Activated T-helper 1 cell treated with anti-CD3 and anti-CD28 coated beads, Interleukin-12 subunit alpha, Interleukin-12 subunit beta, Interleukin-2, Interleukin-4 antibody, amounts not matched to agents 30 ng/mL and 10 ng/mL and 1 ng/mL, durations not matched to agents 14 hours and 24 hours and 36 hours (primary cell): ENCODE measurements around the gene DOCK4. TPM values are rescaled to one million over a fixed set of nuclear protein-coding genes. Genes with fewer than 3 reads are reported as not detected.
"Not testable (repeated sequence)": the region's sequence is repeated elsewhere in the genome, so short reads cannot be mapped to it uniquely, and the experiment has no call there.

Experiments used
- DNase-seq: peaks from one replicate; pipeline ENCODE4 v3.0.0; 2021; ENCODE audit warnings: low spot score
- H3K27ac Mint-ChIP-seq: one replicate; pipeline ENCODE4 v1.8.0; 2021; ENCODE audit warnings: mild to moderate bottlenecking, mixed read lengths
- H3K27me3 Mint-ChIP-seq: one replicate; pipeline ENCODE4 v1.8.0; 2022; ENCODE audit warnings: mild to moderate bottlenecking, moderate library complexity, mixed read lengths; ENCODE audit not compliant: insufficient read depth
- H3K36me3 Mint-ChIP-seq: one replicate; pipeline ENCODE4 v1.8.0; 2021; ENCODE audit warnings: low read depth, mixed read lengths
- H3K4me1 Mint-ChIP-seq: one replicate; pipeline ENCODE4 v1.8.0; 2021; ENCODE audit warnings: low read depth, mixed read lengths
- H3K4me3 Mint-ChIP-seq: one replicate; pipeline ENCODE4 v1.8.0; 2021; ENCODE audit warnings: mild to moderate bottlenecking, moderate library complexity, mixed read lengths
- H3K9me3 Mint-ChIP-seq: one replicate; pipeline ENCODE4 v1.8.0; 2021; ENCODE audit warnings: mixed read lengths
- intact Hi-C: fragments of 100-400 bp; cut with micrococcal nuclease; formaldehyde crosslinking; loops from one replicate; pipeline ENCODE4 v1.15.1; 2024
- total RNA-seq: library from RNA; stranded (reverse); gene quantifications from 2 replicates; pipeline ENCODE4 v1.2.3, GENCODE V29; 2022

The DOCK4 gene
- total RNA-seq, 1 donor from 2014 or later: 0.31 TPM

GRCh38 chr7:112128461-112129425 is 77.5 kb downstream of the DOCK4 start:
- H3K4me1 Mint-ChIP-seq, H3K27me3 Mint-ChIP-seq, H3K36me3 Mint-ChIP-seq, H3K27ac Mint-ChIP-seq, DNase-seq, H3K4me3 Mint-ChIP-seq, H3K9me3 Mint-ChIP-seq, intact Hi-C loops: not testable (repeated sequence)

- H3K27me3 Mint-ChIP-seq, H3K9me3 Mint-ChIP-seq, intact Hi-C loops, H3K4me1 Mint-ChIP-seq, H3K36me3 Mint-ChIP-seq, DNase-seq, H3K4me3 Mint-ChIP-seq, H3K27ac Mint-ChIP-seq: not testable (repeated sequence)
Observed at GRCh38 chr7:112128041-112128440, 78.2 kb downstream of the DOCK4 start.

DNA sequence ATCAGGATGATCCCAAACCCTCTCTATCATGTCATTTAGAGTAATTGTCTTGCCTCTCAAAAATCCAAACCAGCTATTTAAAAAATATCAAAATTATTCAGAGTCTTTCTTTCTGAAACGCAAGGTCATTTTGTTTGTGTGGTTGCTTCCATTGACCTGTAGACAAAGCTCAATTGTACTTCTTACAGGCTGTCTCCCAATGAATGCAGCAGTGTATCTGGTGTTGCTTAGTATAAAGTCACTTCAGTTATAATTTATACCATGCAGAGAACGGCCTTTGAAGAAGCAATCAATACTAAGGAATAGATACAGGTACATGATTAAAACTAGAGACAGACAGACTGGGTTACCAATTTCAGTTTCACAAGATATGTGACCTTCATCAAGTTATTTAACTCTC is 80.9 kb downstream of the DOCK4 start:
- H3K9me3 Mint-ChIP-seq: no peaks in the 10 kb centered on the region
- no peak overlapping the region for H3K27ac Mint-ChIP-seq
- no peak for DNase-seq
- H3K4me3 Mint-ChIP-seq: no peak overlapping the region
- no peaks in the 10 kb centered on the region for H3K27me3 Mint-ChIP-seq
- intact Hi-C loops: no loop called here
- no peaks in the 10 kb centered on the region for H3K4me1 Mint-ChIP-seq
- no peaks in the 10 kb centered on the region for H3K36me3 Mint-ChIP-seq

DNA sequence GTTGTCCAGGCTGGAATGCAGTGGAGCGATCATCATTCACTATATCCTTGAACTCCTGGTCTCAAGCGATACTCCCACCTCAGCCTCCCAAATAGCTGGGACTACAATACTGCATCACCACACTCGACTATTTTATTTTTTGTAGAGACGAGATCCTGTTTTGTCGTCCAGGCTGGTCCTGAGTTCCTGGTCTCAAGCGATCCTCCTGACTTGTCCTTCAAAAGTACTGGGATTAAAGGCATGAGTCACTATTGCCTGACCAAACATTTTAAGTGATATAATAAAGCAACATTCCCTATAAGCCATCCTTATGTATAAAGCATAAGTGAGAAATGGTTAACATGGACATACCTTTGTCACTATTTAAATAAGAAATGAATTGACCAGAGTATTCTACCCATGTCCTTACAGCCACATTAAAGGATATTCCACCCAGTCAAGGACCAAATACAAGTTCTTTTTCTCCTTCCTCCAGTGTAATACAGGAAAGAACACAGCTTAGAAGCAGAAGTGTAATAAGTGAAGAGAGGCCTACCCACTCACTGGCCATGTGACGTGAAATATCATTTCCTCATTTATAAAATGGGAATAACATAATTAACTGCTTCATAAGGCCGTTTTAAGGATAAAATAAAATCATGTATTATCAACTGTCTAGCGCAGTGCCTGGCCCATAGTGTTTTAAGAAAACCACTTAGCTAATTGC is 82.0 kb downstream of the DOCK4 start:
- no peaks in the 10 kb centered on the region for H3K27me3 Mint-ChIP-seq
- no peak for DNase-seq
- no peak overlapping the region for H3K4me3 Mint-ChIP-seq
- no peaks in the 10 kb centered on the region for H3K9me3 Mint-ChIP-seq
- no peaks in the 10 kb centered on the region for H3K4me1 Mint-ChIP-seq
- H3K36me3 Mint-ChIP-seq: no peaks in the 10 kb centered on the region
- intact Hi-C loops: no loop called here
- no peak overlapping the region for H3K27ac Mint-ChIP-seq

DNA sequence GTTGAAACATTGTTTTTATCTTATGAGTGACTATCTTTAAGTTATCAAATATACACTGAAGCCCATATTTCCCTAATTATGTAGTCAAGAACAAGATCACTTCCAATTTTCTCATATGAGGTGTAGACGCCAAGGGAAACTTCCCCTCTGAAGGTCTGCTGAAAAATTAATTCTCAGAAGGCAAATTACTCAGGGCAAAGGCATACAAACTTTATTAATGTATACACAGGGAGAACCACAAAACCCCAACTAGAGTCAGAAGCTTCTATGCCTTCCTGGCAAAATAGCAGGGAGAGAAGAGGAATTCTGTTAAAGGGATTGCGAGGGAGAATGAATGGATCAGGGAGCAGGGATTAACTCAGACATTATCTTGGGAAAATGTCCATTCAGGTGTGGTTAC is 83.4 kb downstream of the DOCK4 start:
- no peak overlapping the region for H3K4me3 Mint-ChIP-seq
- no peaks in the 10 kb centered on the region for H3K36me3 Mint-ChIP-seq
- no peaks in the 10 kb centered on the region for H3K27me3 Mint-ChIP-seq
- no peaks in the 10 kb centered on the region for H3K4me1 Mint-ChIP-seq
- intact Hi-C loops: no loop called here
- no peak for DNase-seq
- no peak overlapping the region for H3K27ac Mint-ChIP-seq
- no peaks in the 10 kb centered on the region for H3K9me3 Mint-ChIP-seq

DNA sequence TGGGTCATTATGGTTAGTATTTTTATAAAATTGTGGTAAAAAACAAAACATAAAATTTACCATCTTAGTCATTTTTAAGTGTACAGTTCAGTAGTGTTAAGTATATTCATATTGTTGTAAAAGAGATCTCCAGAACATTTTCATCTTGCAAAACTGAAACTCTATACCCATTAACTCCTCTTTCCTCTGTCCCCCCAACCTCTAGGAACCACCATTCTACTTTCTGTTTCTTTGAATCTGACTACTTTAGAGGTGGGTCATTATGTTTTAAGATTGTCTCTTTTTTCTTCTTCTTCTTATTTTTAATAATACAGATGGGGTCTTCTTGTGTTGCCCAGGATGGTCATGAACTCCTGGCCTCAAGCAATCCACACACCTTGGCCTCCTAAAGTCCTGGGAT is 84.1 kb downstream of the DOCK4 start:
- intact Hi-C loops: no loop called here
- no peak overlapping the region for H3K4me3 Mint-ChIP-seq
- no peaks in the 10 kb centered on the region for H3K4me1 Mint-ChIP-seq
- H3K36me3 Mint-ChIP-seq: no peaks in the 10 kb centered on the region
- H3K27ac Mint-ChIP-seq: no peak overlapping the region
- H3K9me3 Mint-ChIP-seq: no peaks in the 10 kb centered on the region
- H3K27me3 Mint-ChIP-seq: no peaks in the 10 kb centered on the region
- no peak for DNase-seq

DNA sequence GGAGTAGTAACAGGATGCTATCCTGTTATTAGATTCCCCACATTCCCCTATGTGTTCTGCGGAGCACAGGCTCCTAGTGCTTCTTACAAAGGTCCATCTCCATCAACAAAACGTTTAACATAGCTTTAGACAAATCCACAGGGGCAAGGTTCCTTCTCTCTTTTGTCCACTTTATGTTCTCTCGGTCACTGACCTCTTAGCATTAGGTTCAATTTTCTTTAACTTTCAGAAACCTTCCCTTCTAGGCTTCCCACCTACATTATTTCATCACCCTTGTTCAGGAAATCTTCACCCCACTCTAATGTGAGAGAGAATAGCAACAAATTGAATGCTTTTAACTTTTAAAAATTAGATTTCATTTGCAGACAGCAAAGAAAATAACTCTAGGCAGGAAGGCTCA is 84.9 kb downstream of the DOCK4 start:
- no peaks in the 10 kb centered on the region for H3K4me1 Mint-ChIP-seq
- H3K27me3 Mint-ChIP-seq: no peaks in the 10 kb centered on the region
- no peak overlapping the region for H3K27ac Mint-ChIP-seq
- intact Hi-C loops: no loop called here
- no peaks in the 10 kb centered on the region for H3K9me3 Mint-ChIP-seq
- no peaks in the 10 kb centered on the region for H3K36me3 Mint-ChIP-seq
- DNase-seq: no peak
- H3K4me3 Mint-ChIP-seq: no peak overlapping the region

GRCh38 chr7:112120696-112121217 is 85.4 kb downstream of the DOCK4 start:
- intact Hi-C loops: no loop called here
- Mint-ChIP-seq H3K4me3 (no peak overlapping the region), H3K9me3 (no peaks in the 10 kb centered on the region), H3K4me1 (no peaks in the 10 kb centered on the region), H3K27me3 (no peaks in the 10 kb centered on the region), H3K36me3 (no peaks in the 10 kb centered on the region), H3K27ac (no peak overlapping the region)
- DNase-seq: no peak

- H3K9me3 Mint-ChIP-seq: no peaks in the 10 kb centered on the region
Observed at GRCh38 chr7:112118581-112119566, 87.3 kb downstream of the DOCK4 start.

DNA sequence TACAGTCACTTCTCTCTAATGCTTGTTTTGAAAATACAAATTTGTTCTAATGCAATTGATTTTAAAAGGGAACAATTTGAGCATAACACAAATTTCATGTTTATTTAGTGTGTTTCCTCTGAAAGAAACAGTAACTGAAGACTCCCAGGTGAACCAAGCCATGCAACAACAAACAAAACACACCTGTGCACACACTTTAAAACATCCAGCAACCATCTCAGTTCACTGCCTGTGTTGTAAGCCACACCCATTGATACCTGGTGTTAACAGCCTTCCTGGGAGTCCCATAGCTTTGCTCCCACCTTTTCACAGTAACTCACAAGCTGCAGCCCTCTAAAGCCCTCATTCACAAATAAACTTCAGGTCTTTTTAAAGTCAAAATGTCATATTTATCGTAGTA is 89.3 kb downstream of the DOCK4 start:
- H3K4me1 Mint-ChIP-seq: no peaks in the 10 kb centered on the region
- no peak overlapping the region for H3K27ac Mint-ChIP-seq
- intact Hi-C loops: no loop called here
- no peaks in the 10 kb centered on the region for H3K27me3 Mint-ChIP-seq
- H3K4me3 Mint-ChIP-seq: no peak overlapping the region
- no peak for DNase-seq
- H3K9me3 Mint-ChIP-seq: no peaks in the 10 kb centered on the region
- no peaks in the 10 kb centered on the region for H3K36me3 Mint-ChIP-seq

More at GRCh38 chr7:112118581-112119566, 87.3 kb downstream of the DOCK4 start:
- Mint-ChIP-seq H3K36me3 (no peaks in the 10 kb centered on the region), H3K27me3 (no peaks in the 10 kb centered on the region), H3K4me1 (no peaks in the 10 kb centered on the region), H3K27ac (no peak overlapping the region), H3K4me3 (no peak overlapping the region)
- intact Hi-C loops: no loop called here
- DNase-seq: no peak

DNA sequence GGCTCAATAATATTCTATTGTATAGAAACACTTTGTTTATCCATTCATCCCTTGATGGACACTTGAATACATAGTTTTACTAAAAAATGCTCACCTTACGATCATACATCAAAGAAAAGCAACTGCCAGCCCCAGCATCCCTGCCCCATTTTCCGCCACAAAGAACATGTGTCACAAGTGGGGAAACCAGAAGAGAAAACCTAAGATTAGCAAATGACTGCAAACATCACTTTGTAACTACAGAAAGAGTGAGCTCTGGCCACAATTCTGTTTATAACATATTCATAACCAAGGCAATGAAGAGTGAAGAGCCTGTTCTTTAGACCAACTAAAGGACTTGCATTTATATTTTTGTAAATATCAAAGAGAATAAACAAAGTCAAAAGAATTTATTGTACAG is 89.8 kb downstream of the DOCK4 start:
- intact Hi-C loops: no loop called here
- Mint-ChIP-seq H3K36me3 (no peaks in the 10 kb centered on the region), H3K4me3 (no peak overlapping the region)

GRCh38 chr7:112115880-112116279 is 90.3 kb downstream of the DOCK4 start:
- H3K27ac Mint-ChIP-seq: no peak overlapping the region
- no peak overlapping the region for H3K4me3 Mint-ChIP-seq
- peaks cover 2% of the 10 kb centered on the region for H3K27me3 Mint-ChIP-seq
- no peaks in the 10 kb centered on the region for H3K36me3 Mint-ChIP-seq
- no peaks in the 10 kb centered on the region for H3K9me3 Mint-ChIP-seq
- no peaks in the 10 kb centered on the region for H3K4me1 Mint-ChIP-seq
- intact Hi-C loops: no loop called here
- no peak for DNase-seq

More for the DNA sequence above, 89.8 kb downstream of the DOCK4 start:
- Mint-ChIP-seq H3K4me1 (no peaks in the 10 kb centered on the region), H3K27ac (no peak overlapping the region), H3K9me3 (no peaks in the 10 kb centered on the region), H3K27me3 (peaks cover 2% of the 10 kb centered on the region)
- no peak for DNase-seq
